ENCODE measurements around the gene SLC35F1.

Gene SLC35F1

GRCh38 chr6:118280210-118280609 is 373.1 kb downstream of the SLC35F1 start:
- DNase-seq (ENCODE audit: low spot score) = no peak

GRCh38 chr6:118281291-118281690 is 374.2 kb downstream of the SLC35F1 start:
- no peak for DNase-seq (ENCODE audit: low spot score)

GRCh38 chr6:118283766-118284165 is 376.7 kb downstream of the SLC35F1 start:
- DNase-seq (ENCODE audit: low spot score) = peak; percentile 63

- peak; percentile 36 for DNase-seq (ENCODE audit: low spot score)
Observed at GRCh38 chr6:118284736-118285360, 377.8 kb downstream of the SLC35F1 start.

- DNase-seq (ENCODE audit: low spot score) = no peak
Observed at GRCh38 chr6:118285791-118286190, 378.7 kb downstream of the SLC35F1 start.

GRCh38 chr6:118288355-118289124 is 381.5 kb downstream of the SLC35F1 start:
- DNase-seq (ENCODE audit: low spot score) = no peak

- DNase-seq (ENCODE audit: low spot score) = no peak
Observed at GRCh38 chr6:118292558-118292957, 385.5 kb downstream of the SLC35F1 start.

- DNase-seq (ENCODE audit: low spot score) = no peak
Observed at GRCh38 chr6:118294906-118295305, 387.8 kb downstream of the SLC35F1 start.

- DNase-seq (ENCODE audit: low spot score) = no peak
Observed at GRCh38 chr6:118295336-118295735, 388.3 kb downstream of the SLC35F1 start.

GRCh38 chr6:118296129-118296901 is 389.3 kb downstream of the SLC35F1 start:
- DNase-seq (ENCODE audit: low spot score) = no peak

GRCh38 chr6:118297821-118298220 is 390.8 kb downstream of the SLC35F1 start:
- DNase-seq (ENCODE audit: low spot score) = no peak

GRCh38 chr6:118298476-118299427 is 391.7 kb downstream of the SLC35F1 start:
- no peak for DNase-seq (ENCODE audit: low spot score)

GRCh38 chr6:118299457-118299856 is 392.4 kb downstream of the SLC35F1 start:
- DNase-seq (ENCODE audit: low spot score) = no peak

GRCh38 chr6:118304321-118304720 is 397.3 kb downstream of the SLC35F1 start:
- DNase-seq (ENCODE audit: low spot score) = no peak

- no peak for DNase-seq (ENCODE audit: low spot score)
Observed at GRCh38 chr6:118305081-118305480, 398.0 kb downstream of the SLC35F1 start.

- no peak for DNase-seq (ENCODE audit: low spot score)
Observed at GRCh38 chr6:118306392-118307238, 399.6 kb downstream of the SLC35F1 start.

- no peak for DNase-seq (ENCODE audit: low spot score)
Observed at GRCh38 chr6:118307581-118307980, 400.5 kb downstream of the SLC35F1 start.

- DNase-seq (ENCODE audit: low spot score) = no peak
Observed at GRCh38 chr6:118309337-118310093, 402.5 kb downstream of the SLC35F1 start.

GRCh38 chr6:118313208-118313607 is 406.1 kb downstream of the SLC35F1 start:
- DNase-seq (ENCODE audit: low spot score) = no peak

GRCh38 chr6:118313762-118314161 is 406.7 kb downstream of the SLC35F1 start:
- DNase-seq (ENCODE audit: low spot score) = no peak

Data from Ammon's horn (tissue), 1 donor.